Small intestine (tissue), 7 donors: Measurements from ENCODE around the gene SLITRK1. TPM values are rescaled to one million over a fixed set of nuclear protein-coding genes. Genes with fewer than 3 reads are reported as not detected.

Source experiments
- DNase-seq, 2 donors: peaks; one replicate each; pipeline versions ENCODE4 v3.0.0 to v3.0.0-alpha.2; 2013
- FAIRE-seq: peaks from 2 replicates; lab custom pipeline; 2012; peaks lifted over from hg19 to GRCh38; lab: Jason Lieb, UNC
- H3K27ac ChIP-seq, 3 donors: one replicate each; pipeline ENCODE4 v1.5.1; 2013; ENCODE audit warnings: low read length in 2 of 3, mild to moderate bottlenecking in 2 of 3, control low read depth in 1 of 3, inconsistent platforms in 1 of 3, low read depth in 1 of 3, moderate library complexity in 1 of 3
- H3K27me3 ChIP-seq, 3 donors: one replicate each; pipeline ENCODE4 v1.6.1; 2013; ENCODE audit warnings: low read length in 3 of 3, inconsistent platforms in 1 of 3; ENCODE audit not compliant: control insufficient read depth in 3 of 3, insufficient read depth in 3 of 3
- H3K36me3 ChIP-seq, 3 donors: one replicate each; pipeline ENCODE4 v1.6.1; 2013; ENCODE audit warnings: low read length in 3 of 3, inconsistent platforms in 1 of 3, low read depth in 1 of 3, mild to moderate bottlenecking in 1 of 3, moderate library complexity in 1 of 3; ENCODE audit not compliant: control insufficient read depth in 3 of 3, insufficient read depth in 2 of 3
- H3K4me1 ChIP-seq, 3 donors: one replicate each; pipeline ENCODE4 v1.6.1; 2013; ENCODE audit warnings: low read length in 2 of 3, inconsistent platforms in 1 of 3, low read depth in 1 of 3, mild to moderate bottlenecking in 1 of 3, moderate library complexity in 1 of 3; ENCODE audit not compliant: control insufficient read depth in 3 of 3, insufficient read depth in 2 of 3
- H3K4me3 ChIP-seq, 3 donors: one replicate each; pipeline ENCODE4 v1.5.1; 2013; ENCODE audit warnings: low read length in 3 of 3, control low read depth in 1 of 3, inconsistent platforms in 1 of 3, low read depth in 1 of 3, mild to moderate bottlenecking in 1 of 3, moderate library complexity in 1 of 3
- H3K9me3 ChIP-seq, 2 donors: one replicate each; pipeline ENCODE4 v1.6.1; 2013; ENCODE audit warnings: low read depth in 1 of 2, low read length in 1 of 2; ENCODE audit not compliant: control insufficient read depth in 2 of 2, insufficient read depth in 1 of 2
- WGBS, 3 donors: extraction: QIAGEN DNeasy Blood & Tissue Kit; methylation state at CpG; one replicate each; pipeline ENCODE4 v1.1.7; 2013; 5-methylcytosine and 5-hydroxymethylcytosine counted together
- polyA plus RNA-seq, 4 donors: library from polyadenylated mRNA; stranded (reverse) in 3 of 4; unstranded in 1 of 4; fragments of 200-250 nt in 3 of 4; fragments of 120-200 nt in 1 of 4; gene quantifications; one replicate each; pipeline versions ENCODE4 v1.2.1 to v1.2.3, GENCODE V29; 2013
- donor health status: healthy with polysubstance abuse.
- donor health status: control.
- donor health status: control.
- donor health status: Bipolar disorder and iron deficiency.
- donor health status: healthy.

Gene SLITRK1
- polyA plus RNA-seq, 4 donors = 0.04 to 0.13 TPM; not detected in 2

GRCh38 chr13:83831796-83832195 lies 50.5 kb downstream of the SLITRK1 start:
- H3K27me3 ChIP-seq = no peaks in the 10 kb centered on the region
- DNase-seq = no peak
- no peak for FAIRE-seq
- no peaks in the 10 kb centered on the region for H3K4me1 ChIP-seq
- WGBS, 3 donors = 49 to 65% (median 61%) methylated on average over 3 of the region's 3 CpGs
- no peak overlapping the region for H3K27ac ChIP-seq
- H3K4me3 ChIP-seq = no peak overlapping the region
- no peaks in the 10 kb centered on the region for H3K36me3 ChIP-seq
- H3K9me3 ChIP-seq = no peaks in the 10 kb centered on the region

DNA sequence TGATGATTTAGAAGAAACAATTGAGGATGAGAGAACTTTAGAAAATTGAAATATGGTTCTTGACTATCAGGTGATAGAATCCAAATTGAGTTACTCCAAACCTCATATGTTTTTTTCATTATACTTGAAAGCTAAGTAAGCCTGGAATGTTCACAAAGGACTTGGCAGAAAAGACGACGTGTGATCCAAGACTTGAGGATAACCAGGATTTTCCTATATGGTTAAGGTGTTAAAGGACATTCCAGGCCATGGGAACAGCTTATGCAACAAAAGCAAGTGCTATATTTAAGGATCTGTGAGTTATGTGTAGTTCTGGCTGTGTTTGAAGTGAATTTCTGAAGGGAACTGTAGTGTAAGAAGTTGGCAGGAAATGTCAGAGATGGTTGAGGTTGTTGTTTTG lies 52.5 kb downstream of the SLITRK1 start:
- Histone ChIP-seq H3K27ac (no peak overlapping the region), H3K9me3 (no peaks in the 10 kb centered on the region), H3K4me1 (no peaks in the 10 kb centered on the region), H3K4me3 (no peak overlapping the region), H3K27me3 (no peaks in the 10 kb centered on the region), H3K36me3 (no peaks in the 10 kb centered on the region)
- WGBS, 3 donors = 62 to 69% (median 69%) methylated on average over 2 of the region's 2 CpGs
- DNase-seq (no peak), FAIRE-seq (no peak)

DNA sequence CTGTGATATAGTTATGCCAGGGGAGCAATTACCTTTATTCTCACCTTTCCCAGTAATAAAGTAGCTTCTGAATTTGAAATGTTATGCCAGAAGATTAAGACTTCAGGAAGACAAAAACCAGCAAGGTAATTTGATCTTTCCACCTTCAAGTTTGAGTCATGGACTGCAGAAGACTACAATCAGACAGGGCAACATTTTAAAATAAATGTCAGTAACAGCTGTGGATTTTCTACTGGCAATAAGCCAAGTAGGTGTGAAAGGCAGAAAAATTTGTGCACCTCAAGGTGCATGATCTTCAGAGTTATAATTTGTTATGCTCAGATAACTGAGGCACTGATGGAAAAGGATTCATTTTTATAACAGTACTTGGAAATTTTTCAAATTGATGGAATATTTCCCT lies 54.9 kb downstream of the SLITRK1 start:
- H3K27ac ChIP-seq = no peak overlapping the region
- H3K4me3 ChIP-seq = no peak overlapping the region

More for the DNA sequence above, 54.9 kb downstream of the SLITRK1 start:
- no peak for FAIRE-seq
- no peak for DNase-seq
- H3K27me3 ChIP-seq = no peaks in the 10 kb centered on the region
- peaks cover 0 to 15% of the 10 kb centered on the region in 2 donors for H3K9me3 ChIP-seq
- H3K4me1 ChIP-seq = no peaks in the 10 kb centered on the region
- no peaks in the 10 kb centered on the region for H3K36me3 ChIP-seq
